ENCODE results near the gene MEGF6. TPM values are rescaled to one million over a fixed set of nuclear protein-coding genes. Genes with fewer than 3 reads are reported as not detected.
A peak's percentile ranks its signal among the peaks of the same experiment; 100 is the strongest.

MEGF6 gene
- total and polyA plus RNA-seq, 7 donors, result 0.67 to 5.5 (median 3.7) TPM

DNA sequence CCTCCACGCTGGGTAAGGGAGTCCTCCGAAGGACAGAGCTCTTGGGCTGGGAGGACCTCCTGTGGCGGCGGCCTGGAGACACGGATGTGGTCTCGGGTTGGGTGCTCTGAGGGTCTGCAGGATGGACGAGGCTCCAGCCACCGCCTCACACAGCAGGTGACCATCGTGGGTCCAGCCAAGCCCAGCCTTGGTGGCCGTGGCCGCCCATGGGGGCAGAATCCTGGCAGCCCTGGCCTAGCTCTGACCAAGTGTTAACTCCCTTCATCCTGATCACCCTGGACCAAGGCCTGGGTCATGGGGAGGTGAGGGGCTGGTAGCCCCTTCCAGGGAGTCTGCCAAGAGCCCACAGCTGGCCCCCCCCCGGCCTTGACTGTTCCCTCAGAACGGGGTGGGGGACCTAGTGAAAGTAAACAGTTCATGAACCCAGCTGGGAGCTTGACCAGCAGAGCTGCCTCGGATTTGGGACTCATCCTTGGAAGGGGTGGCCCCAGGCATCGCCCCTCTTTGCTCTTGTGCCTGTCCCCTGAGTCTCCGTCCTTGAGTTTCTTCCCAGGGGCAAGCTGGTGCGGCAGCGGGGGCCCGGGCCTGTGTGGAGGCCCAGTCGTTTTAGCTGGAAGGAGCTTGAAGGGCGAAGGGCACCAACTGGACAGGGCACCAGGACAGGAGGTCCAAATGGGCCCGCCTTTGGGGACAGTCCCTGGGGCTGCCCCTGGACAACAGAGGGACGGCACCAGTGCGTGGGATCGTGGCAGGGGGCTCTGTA is 139.0 kb downstream of the MEGF6 start:
- ATAC-seq, result no peak
- no peak overlapping the region for H3K27ac ChIP-seq

DNA sequence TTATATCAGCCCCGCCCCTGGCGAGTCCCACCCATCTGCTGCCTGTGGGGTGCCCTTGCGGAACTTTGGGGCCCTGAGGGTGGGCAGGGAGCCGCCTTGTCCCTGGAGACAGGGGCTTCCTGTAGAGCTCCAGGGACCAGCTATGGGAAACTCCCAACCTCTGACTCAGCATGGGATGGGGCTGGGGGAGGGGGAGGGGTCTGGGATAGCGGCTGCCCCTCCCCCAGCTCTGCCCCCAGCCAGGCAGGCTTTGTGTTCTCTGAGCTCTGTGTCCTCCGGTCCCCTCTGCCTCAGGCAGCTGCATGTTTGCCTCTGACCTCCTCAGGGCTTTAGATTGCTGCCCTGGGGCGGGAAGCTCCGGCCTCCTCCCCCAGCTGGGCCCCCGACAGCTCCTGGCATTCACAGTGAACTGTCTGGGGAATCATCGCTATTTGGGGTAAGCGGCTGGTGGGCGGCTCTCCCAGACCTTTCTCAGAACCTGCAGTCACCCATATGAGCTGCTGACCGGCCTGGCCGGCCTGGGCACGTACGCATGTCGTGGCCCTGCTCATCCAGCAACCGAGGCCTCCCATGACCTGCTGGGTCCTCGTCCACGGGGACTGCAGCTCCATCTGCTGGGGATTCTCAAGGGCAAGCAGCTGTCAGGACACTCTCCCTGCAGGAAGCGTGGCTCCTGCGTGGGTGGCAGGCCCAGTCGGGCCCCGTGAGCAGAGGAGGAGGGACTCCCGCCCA is 139.8 kb downstream of the MEGF6 start:
- Histone ChIP-seq H3K4me3 (no peak overlapping the region), H3K27ac (no peak overlapping the region), H3K27me3 (ENCODE audit: insufficient read depth in 3 of 3, low read length in 2 of 3) (no peaks in the 10 kb centered on the region), H3K9me3 (no peaks in the 10 kb centered on the region), H3K4me1 (peaks cover 10% of the 10 kb centered on the region), H3K36me3 (ENCODE audit: insufficient read depth in 1 of 2, low read depth in 1 of 2) (no peaks in the 10 kb centered on the region)
- WGBS, 3 donors, result 20 to 27% (median 24%) methylated on average over 23 to 25 of the region's 25 CpGs
- peak; percentile 79 to 92 (median 85) for ATAC-seq
- DNase-seq, result peak; percentile 38 to 59
- peak; percentile 57 for TF ChIP-seq CTCF (IDR thresholded peaks at IDR 0.05)
- intact Hi-C loops (cut with DNase I), result no loop called here

More for the DNA sequence above, 139.0 kb downstream of the MEGF6 start:
- Histone ChIP-seq H3K36me3 (ENCODE audit: insufficient read depth in 1 of 2, low read depth in 1 of 2) (no peaks in the 10 kb centered on the region), H3K4me3 (no peak overlapping the region), H3K4me1 (peaks cover 10% of the 10 kb centered on the region), H3K27me3 (ENCODE audit: insufficient read depth in 3 of 3, low read length in 2 of 3) (no peaks in the 10 kb centered on the region), H3K9me3 (no peaks in the 10 kb centered on the region)
- WGBS, 3 donors, result 74 to 77% (median 74%) methylated on average over 24 to 25 of the region's 25 CpGs
- peak; percentile 12 to 45 for DNase-seq
- intact Hi-C loops (cut with DNase I), result no loop called here
- TF ChIP-seq CTCF (IDR thresholded peaks at IDR 0.05), result no peak

DNA sequence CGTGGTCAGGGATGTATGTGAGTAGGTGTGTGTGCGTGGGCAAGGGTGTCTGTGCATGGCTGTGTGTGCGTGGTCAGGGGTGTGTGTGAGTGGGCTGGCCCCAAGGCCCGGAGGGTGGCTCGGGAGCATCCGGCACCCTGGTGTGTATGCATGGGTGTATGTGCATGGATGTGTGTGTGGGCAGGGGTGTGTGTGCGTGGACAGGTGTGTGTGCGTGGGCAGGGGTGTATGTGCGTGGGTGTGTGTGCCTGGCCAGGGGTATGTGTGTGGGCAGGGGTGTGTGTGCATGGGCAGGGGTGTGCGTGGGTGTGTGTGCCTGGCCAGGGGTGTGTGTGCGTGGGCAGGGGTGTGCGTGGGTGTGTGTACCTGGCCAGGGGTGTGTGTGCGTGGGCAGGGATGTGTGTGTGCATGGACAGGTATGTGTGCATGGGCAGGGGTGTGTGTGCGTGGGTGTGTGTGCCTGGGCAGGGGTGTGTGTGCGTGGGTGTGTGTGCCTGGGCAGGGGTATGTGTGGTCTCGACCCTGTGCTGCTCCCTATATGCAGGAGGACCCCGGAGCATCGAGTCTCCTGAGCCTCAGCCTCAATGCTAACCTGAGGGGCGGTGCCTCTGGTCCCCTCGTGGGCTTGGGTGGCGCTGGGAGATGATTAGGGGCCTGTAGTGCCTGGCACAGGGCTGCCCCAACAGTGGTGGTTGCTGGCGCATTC is 140.5 kb downstream of the MEGF6 start:
- no peaks in the 10 kb centered on the region for H3K9me3 ChIP-seq
- no peak overlapping the region for H3K27ac ChIP-seq
- DNase-seq (peak; percentile 7 to 39), ATAC-seq (no peak)
- 86 to 91% (median 87%) methylated on average over 20 to 22 of the region's 22 CpGs for WGBS, 3 donors
- no peak overlapping the region for H3K4me3 ChIP-seq
- no peaks in the 10 kb centered on the region for H3K27me3 ChIP-seq (ENCODE audit: insufficient read depth in 3 of 3, low read length in 2 of 3)
- H3K4me1 ChIP-seq, result peaks cover 10% of the 10 kb centered on the region
- H3K36me3 ChIP-seq (ENCODE audit: insufficient read depth in 1 of 2, low read depth in 1 of 2), result no peaks in the 10 kb centered on the region
- TF ChIP-seq CTCF (IDR thresholded peaks at IDR 0.05), result no peak
- intact Hi-C loops (cut with DNase I), result no loop called here

DNA sequence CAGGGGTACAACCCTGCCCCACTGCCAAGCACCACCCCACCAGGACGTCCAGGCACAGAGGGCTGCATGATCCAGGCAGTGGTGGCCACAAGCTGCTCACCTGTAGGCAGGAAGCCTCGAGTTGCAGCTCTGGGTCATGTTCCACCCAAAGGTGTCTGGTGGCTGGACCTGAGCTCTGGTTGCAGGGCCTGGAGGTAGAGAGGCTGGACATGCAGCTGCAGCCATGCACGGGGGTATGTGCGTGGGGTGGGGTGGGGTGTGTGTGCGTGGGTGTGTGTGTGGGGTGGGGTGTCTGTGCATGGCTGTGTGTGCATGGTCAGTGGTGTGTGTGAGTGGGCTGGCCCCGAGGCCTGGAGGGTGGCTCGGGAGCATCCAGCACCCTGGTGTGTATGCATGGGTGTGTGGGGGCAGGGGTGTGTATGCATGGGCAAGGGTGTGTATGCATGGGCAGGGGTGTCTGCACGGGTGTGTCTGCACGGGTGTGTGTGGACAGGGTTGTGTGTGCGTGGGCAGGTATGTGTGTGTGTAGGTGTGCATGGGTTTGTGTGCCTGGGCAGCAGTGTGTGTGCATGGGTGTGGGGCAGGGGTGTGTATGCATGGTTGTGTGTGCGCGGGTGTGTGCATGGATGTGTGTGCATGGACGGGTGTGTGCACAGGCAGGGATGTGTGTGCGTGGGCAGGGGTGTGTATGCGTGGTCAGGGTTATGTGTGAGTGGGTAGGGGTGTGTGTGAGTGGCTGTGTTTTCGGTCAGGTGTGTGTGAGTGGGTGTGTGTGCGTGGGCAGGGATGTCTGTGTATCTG is 141.3 kb downstream of the MEGF6 start:
- Histone ChIP-seq H3K27me3 (ENCODE audit: insufficient read depth in 3 of 3, low read length in 2 of 3) (no peaks in the 10 kb centered on the region), H3K36me3 (ENCODE audit: insufficient read depth in 1 of 2, low read depth in 1 of 2) (no peaks in the 10 kb centered on the region), H3K27ac (no peak overlapping the region), H3K4me1 (peaks cover 10% of the 10 kb centered on the region), H3K4me3 (no peak overlapping the region), H3K9me3 (no peaks in the 10 kb centered on the region)
- DNase-seq (peak in 1 of 2 donors; percentile 12), ATAC-seq (no peak)
- intact Hi-C loops (cut with DNase I), result no loop called here
- TF ChIP-seq CTCF (IDR thresholded peaks at IDR 0.05), result no peak
- 89 to 93% (median 92%) methylated on average over 17 of the region's 17 CpGs for WGBS, 3 donors
